GM19372 (cell line): ENCODE measurements around the gene CCL18.
"Not testable (repeated sequence)": the region's sequence is repeated elsewhere in the genome, so short reads cannot be mapped to it uniquely, and the experiment has no call there.

Experiments used
- ATAC-seq: cut with Tn5 transposase; IDR thresholded peaks from one replicate; pipeline ENCODE4 v1.9.1; 2021; ENCODE audit warnings: mild to moderate bottlenecking, low read depth, moderate library complexity; ENCODE audit not compliant: unreplicated experiment

Gene CCL18

GRCh38 chr17:36099004-36099403 lies 34.9 kb downstream of the CCL18 start:
- not testable (repeated sequence) for ATAC-seq

- ATAC-seq = peak; percentile 68
Observed at GRCh38 chr17:36103401-36103975, 39.4 kb downstream of the CCL18 start, which contains the start of gene CCL4. CCL4 (plus strand) TSS chr17:36103827; CDS start chr17:36103906, 79 bp downstream.

- not testable (repeated sequence) for ATAC-seq
Observed at GRCh38 chr17:36104246-36104645, 40.2 kb downstream of the CCL18 start.

- ATAC-seq = no peak
Observed at GRCh38 chr17:36104701-36105181, 40.7 kb downstream of the CCL18 start.

GRCh38 chr17:36105781-36106492 lies 41.9 kb downstream of the CCL18 start:
- no peak for ATAC-seq

GRCh38 chr17:36106493-36106835 lies 42.4 kb downstream of the CCL18 start:
- no peak for ATAC-seq

- ATAC-seq = no peak
Observed at GRCh38 chr17:36107660-36108059, 43.6 kb downstream of the CCL18 start.

GRCh38 chr17:36108265-36108664 lies 44.2 kb downstream of the CCL18 start:
- ATAC-seq = not testable (repeated sequence)

- ATAC-seq = no peak
Observed at GRCh38 chr17:36111068-36111490, 47.0 kb downstream of the CCL18 start.

- ATAC-seq = no peak
Observed at GRCh38 chr17:36112572-36112971, 48.5 kb downstream of the CCL18 start.

- ATAC-seq = not testable (repeated sequence)
Observed at GRCh38 chr17:36113131-36113530, 49.1 kb downstream of the CCL18 start.

GRCh38 chr17:36114971-36115648 lies 51.0 kb downstream of the CCL18 start:
- not testable (repeated sequence) for ATAC-seq

GRCh38 chr17:36115649-36115977 lies 51.5 kb downstream of the CCL18 start:
- not testable (repeated sequence) for ATAC-seq

- ATAC-seq = no peak
Observed at GRCh38 chr17:36117505-36118382, 53.7 kb downstream of the CCL18 start.

- ATAC-seq = no peak
Observed at GRCh38 chr17:36118477-36119353, 54.6 kb downstream of the CCL18 start.

GRCh38 chr17:36120221-36120620 lies 56.1 kb downstream of the CCL18 start:
- no peak for ATAC-seq

GRCh38 chr17:36121099-36121498 lies 57.0 kb downstream of the CCL18 start:
- not testable (repeated sequence) for ATAC-seq
